Immature natural killer cell (primary cell): Measurements from ENCODE around the gene KDM7A. TPM values are rescaled to one million over a fixed set of nuclear protein-coding genes. Genes with fewer than 3 reads are reported as not detected.
A peak's percentile ranks its signal among the peaks of the same experiment; 100 is the strongest.

Experiments
- DNase-seq, 3 donors: peaks; one replicate each; pipeline ENCODE4 v3.0.0; 2022; ENCODE audit warnings: mixed read lengths in 1 of 3
- H3K27ac Mint-ChIP-seq, 6 donors: one replicate each; pipeline ENCODE4 v1.8.0; 2020; ENCODE audit warnings: mixed read lengths in 6 of 6, mild to moderate bottlenecking in 5 of 6, inconsistent platforms in 4 of 6, moderate library complexity in 3 of 6
- H3K27me3 Mint-ChIP-seq, 3 donors: one replicate each; pipeline ENCODE4 v1.8.0; 2020 to 2021; ENCODE audit warnings: low read depth in 3 of 3, mild to moderate bottlenecking in 3 of 3, mixed read lengths in 3 of 3, moderate library complexity in 3 of 3, inconsistent platforms in 1 of 3
- H3K36me3 Mint-ChIP-seq, 3 donors: one replicate each; pipeline ENCODE4 v1.8.0; 2020; ENCODE audit warnings: mixed read lengths in 3 of 3, inconsistent platforms in 2 of 3, mild to moderate bottlenecking in 2 of 3
- H3K4me1 Mint-ChIP-seq, 2 donors: one replicate each; pipeline ENCODE4 v1.8.0; 2020; ENCODE audit warnings: inconsistent platforms in 2 of 2, mild to moderate bottlenecking in 2 of 2, mixed read lengths in 2 of 2, moderate library complexity in 1 of 2
- H3K4me3 Mint-ChIP-seq, 5 donors: one replicate each; pipeline ENCODE4 v1.8.0; 2020; ENCODE audit warnings: mild to moderate bottlenecking in 5 of 5, mixed read lengths in 5 of 5, inconsistent platforms in 3 of 5, moderate library complexity in 3 of 5
- H3K9me3 Mint-ChIP-seq, 6 donors: one replicate each; pipeline ENCODE4 v1.8.0; 2020; ENCODE audit warnings: mild to moderate bottlenecking in 6 of 6, mixed read lengths in 6 of 6, inconsistent platforms in 4 of 6, moderate library complexity in 3 of 6
- polyA plus RNA-seq, 3 donors: library from polyadenylated mRNA; unstranded; fragments of 300-500 nt; fragmentation: Illumina TruSeq; gene quantifications; one replicate each; pipeline ENCODE4 v1.2.3, GENCODE V29; 2021

Gene KDM7A
- polyA plus RNA-seq, 3 donors from 2014 or later = 3.0 to 4.7 (median 4.5) TPM

- H3K36me3 Mint-ChIP-seq = no peaks in the 10 kb centered on the region
- no peak overlapping the region for H3K4me3 Mint-ChIP-seq
- DNase-seq = no peak
- H3K4me1 Mint-ChIP-seq = peaks cover 29 to 44% of the 10 kb centered on the region in 2 donors
- H3K27ac Mint-ChIP-seq = no peak overlapping the region
- H3K9me3 Mint-ChIP-seq = no peaks in the 10 kb centered on the region
- H3K27me3 Mint-ChIP-seq = peaks cover 0 to 5% (median 1%) of the 10 kb centered on the region in 3 donors
Observed at GRCh38 chr7:140080919-140081318, 95.9 kb downstream of the KDM7A start.

- Mint-ChIP-seq H3K4me3 (no peak overlapping the region), H3K36me3 (no peaks in the 10 kb centered on the region), H3K27ac (no peak overlapping the region), H3K27me3 (peaks cover 2 to 7% (median 3%) of the 10 kb centered on the region in 3 donors), H3K9me3 (no peaks in the 10 kb centered on the region), H3K4me1 (peaks cover 16 to 26% of the 10 kb centered on the region in 2 donors)
- no peak for DNase-seq
Observed at GRCh38 chr7:140079121-140079536, 97.7 kb downstream of the KDM7A start.

- Mint-ChIP-seq H3K9me3 (no peaks in the 10 kb centered on the region), H3K4me3 (peak overlapping the region in 1 of 5 donors; percentile 35), H3K36me3 (no peaks in the 10 kb centered on the region), H3K27me3 (peaks cover 2 to 7% (median 3%) of the 10 kb centered on the region in 3 donors), H3K27ac (peak overlapping the region in 1 of 6 donors; percentile 23), H3K4me1 (peaks cover 10 to 18% of the 10 kb centered on the region in 2 donors)
- DNase-seq = no peak
Observed at GRCh38 chr7:140078392-140078791, 98.4 kb downstream of the KDM7A start.

- H3K27ac Mint-ChIP-seq = no peak overlapping the region
- H3K4me1 Mint-ChIP-seq = no peaks in the 10 kb centered on the region
- peaks cover 2 to 4% (median 3%) of the 10 kb centered on the region in 3 donors for H3K27me3 Mint-ChIP-seq
- no peak overlapping the region for H3K4me3 Mint-ChIP-seq
- no peak for DNase-seq
- H3K36me3 Mint-ChIP-seq = no peaks in the 10 kb centered on the region
- no peaks in the 10 kb centered on the region for H3K9me3 Mint-ChIP-seq
Observed at GRCh38 chr7:140074780-140075179, 102.0 kb downstream of the KDM7A start.

GRCh38 chr7:140070546-140070945, 106.2 kb downstream of the KDM7A start:
- no peak overlapping the region for H3K4me3 Mint-ChIP-seq
- H3K9me3 Mint-ChIP-seq = peaks cover 11 to 21% (median 16%) of the 10 kb centered on the region in 6 donors
- H3K27me3 Mint-ChIP-seq = peaks cover 2 to 3% (median 2%) of the 10 kb centered on the region in 3 donors
- no peak for DNase-seq
- H3K27ac Mint-ChIP-seq = no peak overlapping the region
- no peaks in the 10 kb centered on the region for H3K4me1 Mint-ChIP-seq
- H3K36me3 Mint-ChIP-seq = peaks cover 13 to 19% (median 17%) of the 10 kb centered on the region in 3 donors

- Mint-ChIP-seq H3K4me3 (no peak overlapping the region), H3K36me3 (peaks cover 13 to 19% (median 17%) of the 10 kb centered on the region in 3 donors), H3K27me3 (peaks cover 2 to 3% (median 2%) of the 10 kb centered on the region in 3 donors), H3K9me3 (peaks cover 11 to 22% (median 16%) of the 10 kb centered on the region in 6 donors), H3K27ac (no peak overlapping the region), H3K4me1 (no peaks in the 10 kb centered on the region)
- DNase-seq = no peak
Observed at GRCh38 chr7:140069298-140069949, 107.4 kb downstream of the KDM7A start.

GRCh38 chr7:140068033-140068432, 108.8 kb downstream of the KDM7A start:
- H3K27me3 Mint-ChIP-seq = no peaks in the 10 kb centered on the region
- H3K36me3 Mint-ChIP-seq = peaks cover 13 to 19% (median 17%) of the 10 kb centered on the region in 3 donors
- H3K4me3 Mint-ChIP-seq = no peak overlapping the region
- H3K27ac Mint-ChIP-seq = no peak overlapping the region
- peaks cover 11 to 22% (median 16%) of the 10 kb centered on the region in 6 donors for H3K9me3 Mint-ChIP-seq
- peaks cover 5 to 8% of the 10 kb centered on the region in 2 donors for H3K4me1 Mint-ChIP-seq
- no peak for DNase-seq

- peaks cover 13 to 19% (median 17%) of the 10 kb centered on the region in 3 donors for H3K36me3 Mint-ChIP-seq
- no peak overlapping the region for H3K4me3 Mint-ChIP-seq
- H3K27ac Mint-ChIP-seq = no peak overlapping the region
- peaks cover 0 to 3% (median 2%) of the 10 kb centered on the region in 3 donors for H3K27me3 Mint-ChIP-seq
- no peak for DNase-seq
- peaks cover 5 to 10% of the 10 kb centered on the region in 2 donors for H3K4me1 Mint-ChIP-seq
- H3K9me3 Mint-ChIP-seq = peaks cover 11 to 22% (median 16%) of the 10 kb centered on the region in 6 donors
Observed at GRCh38 chr7:140067052-140067451, 109.7 kb downstream of the KDM7A start.

- Mint-ChIP-seq H3K27me3 (peaks cover 2 to 9% (median 4%) of the 10 kb centered on the region in 3 donors), H3K27ac (peak within 1 kb of the TSS; percentile 74 to 96 (median 92)), H3K9me3 (peaks cover 11 to 22% (median 16%) of the 10 kb centered on the region in 6 donors), H3K36me3 (peaks cover 11 to 19% (median 13%) of the 10 kb centered on the region in 3 donors), H3K4me1 (peaks cover 41 to 54% of the 10 kb centered on the region in 2 donors), H3K4me3 (peak within 1 kb of the TSS; percentile 90 to 95 (median 92))
- DNase-seq = peak; percentile 87 to 90 (median 90)
Observed at GRCh38 chr7:140062528-140063299, 114.1 kb downstream of the KDM7A start, which contains the start of gene PARP12. Gene PARP12, minus strand, starts transcription at chr7:140062951. Its CDS starts 104 bp downstream, at chr7:140062847.

- Mint-ChIP-seq H3K36me3 (peaks cover 11 to 16% (median 15%) of the 10 kb centered on the region in 3 donors), H3K4me1 (peaks cover 46 to 59% of the 10 kb centered on the region in 2 donors), H3K9me3 (peaks cover 7 to 17% (median 13%) of the 10 kb centered on the region in 6 donors), H3K4me3 (peak overlapping the region; percentile 90 to 95 (median 92)), H3K27me3 (peaks cover 2 to 9% (median 4%) of the 10 kb centered on the region in 3 donors), H3K27ac (peak overlapping the region; percentile 52 to 96 (median 92))
- DNase-seq = peak; percentile 38 to 47 (median 40)
Observed at GRCh38 chr7:140062118-140062527, 114.7 kb downstream of the KDM7A start.

GRCh38 chr7:140061607-140061930, 115.2 kb downstream of the KDM7A start:
- Mint-ChIP-seq H3K4me1 (peaks cover 47 to 65% of the 10 kb centered on the region in 2 donors), H3K9me3 (peaks cover 2 to 11% (median 8%) of the 10 kb centered on the region in 6 donors), H3K36me3 (peaks cover 6 to 13% (median 9%) of the 10 kb centered on the region in 3 donors), H3K27ac (peak overlapping the region; percentile 52 to 96 (median 92)), H3K27me3 (peaks cover 2 to 9% (median 4%) of the 10 kb centered on the region in 3 donors), H3K4me3 (peak overlapping the region; percentile 90 to 95 (median 92))
- DNase-seq = no peak

GRCh38 chr7:140060788-140061606, 115.8 kb downstream of the KDM7A start:
- peaks cover 49 to 69% of the 10 kb centered on the region in 2 donors for H3K4me1 Mint-ChIP-seq
- peaks cover 2 to 9% (median 4%) of the 10 kb centered on the region in 3 donors for H3K27me3 Mint-ChIP-seq
- H3K27ac Mint-ChIP-seq = peak overlapping the region; percentile 52 to 96 (median 92)
- H3K4me3 Mint-ChIP-seq = peak overlapping the region; percentile 90 to 95 (median 92)
- peaks cover 0 to 6% (median 2%) of the 10 kb centered on the region in 6 donors for H3K9me3 Mint-ChIP-seq
- peaks cover 4 to 8% (median 5%) of the 10 kb centered on the region in 3 donors for H3K36me3 Mint-ChIP-seq
- DNase-seq = no peak

- H3K27me3 Mint-ChIP-seq = peaks cover 2 to 9% (median 4%) of the 10 kb centered on the region in 3 donors
- no peaks in the 10 kb centered on the region for H3K9me3 Mint-ChIP-seq
- DNase-seq = no peak
- peak overlapping the region; percentile 90 to 95 (median 92) for H3K4me3 Mint-ChIP-seq
- peaks cover 0 to 12% (median 5%) of the 10 kb centered on the region in 3 donors for H3K36me3 Mint-ChIP-seq
- H3K27ac Mint-ChIP-seq = peak overlapping the region; percentile 52 to 96 (median 92)
- peaks cover 53 to 74% of the 10 kb centered on the region in 2 donors for H3K4me1 Mint-ChIP-seq
Observed at GRCh38 chr7:140060243-140060630, 116.5 kb downstream of the KDM7A start.
